ENCODE results near the gene NUB1. TPM values are rescaled to one million over a fixed set of nuclear protein-coding genes. Genes with fewer than 3 reads are reported as not detected.

Gene NUB1
- total and polyA plus RNA-seq, 5 donors from 2014 or later = 51.0 to 65.2 (median 53.8) TPM

DNA sequence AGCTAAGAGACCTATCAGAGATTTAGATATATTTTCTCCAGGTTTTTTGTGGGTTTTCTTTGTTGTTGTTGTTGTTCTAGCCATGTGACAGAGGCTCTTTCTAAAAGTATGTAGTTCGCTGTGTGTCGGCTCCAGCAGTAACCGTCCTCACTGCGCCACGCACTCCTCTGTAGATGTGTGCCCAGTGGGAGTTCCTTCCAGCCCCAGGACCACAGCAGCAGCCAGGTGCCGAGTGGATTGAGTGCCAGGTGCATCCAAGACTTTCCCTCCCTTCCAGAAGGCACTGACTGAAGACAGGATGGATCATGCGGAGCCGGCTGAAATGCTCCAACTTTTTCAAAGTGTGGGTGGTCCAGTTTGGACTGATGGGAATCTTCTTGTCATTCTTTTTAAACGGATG, 36.4 kb downstream of the NUB1 start:
- H3K4me1 ChIP-seq (ENCODE audit: control insufficient read depth, insufficient read depth, low read length, poor library complexity, severe bottlenecking) = peaks cover 19% of the 10 kb centered on the region
- peaks cover 9% of the 10 kb centered on the region for H3K36me3 Mint-ChIP-seq
- H3K27ac Mint-ChIP-seq = no peak overlapping the region

DNA sequence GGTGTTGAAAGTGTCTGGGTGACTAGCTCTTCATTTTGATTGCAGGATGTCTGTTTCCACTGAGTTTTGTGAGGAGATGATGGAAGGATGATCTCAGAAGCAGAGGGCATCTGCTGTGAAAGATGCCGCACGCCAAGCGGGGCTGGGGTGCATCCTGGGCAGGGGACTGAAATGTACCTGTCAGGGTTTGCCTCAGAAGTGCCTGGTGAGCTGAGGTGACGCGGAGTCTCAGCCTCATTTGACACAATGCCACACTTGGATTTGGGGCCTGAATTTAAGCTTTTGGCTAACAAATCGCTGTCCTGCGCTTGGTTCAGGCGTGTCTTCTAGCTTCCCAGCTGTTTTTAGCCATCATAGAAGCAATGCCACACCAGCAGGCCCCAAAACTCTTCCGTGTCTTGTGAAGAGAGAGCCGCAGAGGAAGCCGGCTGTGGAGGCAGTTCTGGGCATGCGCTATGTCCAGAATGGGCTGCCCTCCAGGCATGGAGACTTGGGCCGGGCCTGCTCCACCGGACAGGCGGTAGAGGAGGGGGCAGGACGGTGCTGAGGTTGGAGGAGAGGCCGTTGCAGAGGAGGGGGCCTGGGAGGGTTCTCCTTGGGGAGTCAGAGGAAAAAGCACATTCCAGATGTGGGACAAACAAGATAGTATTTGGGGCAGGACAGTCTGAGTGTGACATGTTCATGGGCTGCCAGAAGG, 37.0 kb downstream of the NUB1 start:
- peaks cover 19% of the 10 kb centered on the region for H3K4me1 ChIP-seq (ENCODE audit: control insufficient read depth, insufficient read depth, low read length, poor library complexity, severe bottlenecking)
- Mint-ChIP-seq H3K27me3 (peaks cover 18% of the 10 kb centered on the region), H3K27ac (no peak overlapping the region), H3K4me1 (peaks cover 0 to 12% (median 6%) of the 10 kb centered on the region in 4 donors), H3K9me3 (no peaks in the 10 kb centered on the region), H3K4me3 (peak overlapping the region in 2 of 4 donors; percentile 42 to 50), H3K36me3 (peaks cover 9% of the 10 kb centered on the region)
- no peak overlapping the region for H3K4me3 ChIP-seq (ENCODE audit: low read depth, low read length)
- H3K36me3 ChIP-seq (ENCODE audit: control insufficient read depth, insufficient read depth, low read length) = peaks cover 40% of the 10 kb centered on the region
- H3K27ac ChIP-seq (ENCODE audit: insufficient read depth, low read length, poor library complexity, severe bottlenecking) = no peak overlapping the region
- no peak for ATAC-seq (ENCODE audit: low read depth in 2 of 2)
- H3K27me3 ChIP-seq (ENCODE audit: control insufficient read depth, insufficient read depth, low read length) = peaks cover 7% of the 10 kb centered on the region
- no peaks in the 10 kb centered on the region for H3K9me3 ChIP-seq (ENCODE audit: control insufficient read depth in 2 of 2, low read length in 2 of 2)
- DNase-seq = no peak

More for the DNA sequence above, 36.4 kb downstream of the NUB1 start:
- no peak for DNase-seq
- Histone ChIP-seq H3K9me3 (ENCODE audit: control insufficient read depth in 2 of 2, low read length in 2 of 2) (no peaks in the 10 kb centered on the region), H3K27me3 (ENCODE audit: control insufficient read depth, insufficient read depth, low read length) (peaks cover 7% of the 10 kb centered on the region), H3K36me3 (ENCODE audit: control insufficient read depth, insufficient read depth, low read length) (peaks cover 46% of the 10 kb centered on the region), H3K4me3 (ENCODE audit: low read depth, low read length) (no peak overlapping the region), H3K27ac (ENCODE audit: insufficient read depth, low read length, poor library complexity, severe bottlenecking) (no peak overlapping the region)
- H3K27me3 Mint-ChIP-seq = peaks cover 12% of the 10 kb centered on the region
- no peaks in the 10 kb centered on the region for H3K9me3 Mint-ChIP-seq
- ATAC-seq (ENCODE audit: low read depth in 2 of 2) = no peak
- H3K4me1 Mint-ChIP-seq = peaks cover 0 to 12% (median 6%) of the 10 kb centered on the region in 4 donors
- no peak overlapping the region for H3K4me3 Mint-ChIP-seq

DNA sequence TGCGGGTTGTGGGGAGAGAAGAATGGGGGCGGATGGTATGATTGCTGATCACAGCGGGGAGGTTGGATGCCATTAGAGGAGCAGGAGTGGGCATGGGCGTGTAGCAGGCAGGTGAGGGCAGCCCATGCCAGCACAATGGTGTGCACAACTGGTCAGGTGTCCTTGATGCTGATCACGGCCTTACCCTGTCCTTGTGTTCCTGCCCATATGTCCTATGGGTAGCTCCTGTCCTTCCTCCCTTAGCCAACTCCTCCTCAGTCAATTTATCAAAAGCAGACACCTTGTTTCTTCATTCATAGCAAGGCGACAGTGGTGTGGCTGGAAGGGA, 37.5 kb downstream of the NUB1 start:
- DNase-seq (no peak), ATAC-seq (ENCODE audit: low read depth in 2 of 2) (no peak)
- Mint-ChIP-seq H3K27me3 (peaks cover 21% of the 10 kb centered on the region), H3K4me3 (peak overlapping the region in 2 of 4 donors; percentile 44 to 50), H3K4me1 (peaks cover 0 to 12% (median 6%) of the 10 kb centered on the region in 4 donors), H3K27ac (no peak overlapping the region), H3K9me3 (no peaks in the 10 kb centered on the region), H3K36me3 (peaks cover 10% of the 10 kb centered on the region)
- peaks cover 35% of the 10 kb centered on the region for H3K36me3 ChIP-seq (ENCODE audit: control insufficient read depth, insufficient read depth, low read length)
- H3K4me3 ChIP-seq (ENCODE audit: low read depth, low read length) = no peak overlapping the region
- peaks cover 11% of the 10 kb centered on the region for H3K27me3 ChIP-seq (ENCODE audit: control insufficient read depth, insufficient read depth, low read length)
- no peak overlapping the region for H3K27ac ChIP-seq (ENCODE audit: insufficient read depth, low read length, poor library complexity, severe bottlenecking)
- peaks cover 19% of the 10 kb centered on the region for H3K4me1 ChIP-seq (ENCODE audit: control insufficient read depth, insufficient read depth, low read length, poor library complexity, severe bottlenecking)
- H3K9me3 ChIP-seq (ENCODE audit: control insufficient read depth in 2 of 2, low read length in 2 of 2) = no peaks in the 10 kb centered on the region

DNA sequence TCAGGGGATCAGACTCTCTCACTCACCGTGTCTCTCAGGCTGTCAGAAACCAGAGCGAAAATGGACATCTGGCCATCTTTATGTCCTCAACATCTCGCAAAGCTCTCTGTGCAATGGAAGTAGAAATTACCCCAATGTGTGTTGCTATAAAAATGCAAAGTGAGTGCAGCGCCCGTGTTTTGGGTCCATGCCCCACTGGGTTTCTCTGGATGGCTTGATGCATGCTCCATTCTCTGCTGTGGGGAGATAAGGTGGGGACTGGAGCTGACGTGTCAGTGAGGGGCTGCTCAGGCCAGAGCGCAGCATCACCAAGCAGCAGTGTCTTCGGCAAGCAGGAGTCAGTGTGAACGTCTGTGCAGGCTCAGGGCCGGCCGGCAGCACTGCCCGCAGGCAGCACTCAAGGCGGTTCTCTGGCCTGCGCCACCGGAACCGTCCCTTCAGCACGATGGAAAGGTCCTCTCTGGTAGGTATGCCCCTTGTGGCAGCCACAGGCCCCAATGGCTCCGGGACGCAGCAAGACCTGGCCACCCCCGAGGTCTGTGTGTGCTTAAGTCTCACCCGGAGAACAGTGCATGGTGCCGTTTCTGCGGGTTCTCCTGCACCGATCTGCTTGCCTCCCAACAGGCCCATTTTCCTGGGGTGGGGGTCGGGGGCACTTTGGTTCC, 38.1 kb downstream of the NUB1 start:
- H3K4me3 Mint-ChIP-seq = peak overlapping the region in 1 of 4 donors; percentile 44

DNA sequence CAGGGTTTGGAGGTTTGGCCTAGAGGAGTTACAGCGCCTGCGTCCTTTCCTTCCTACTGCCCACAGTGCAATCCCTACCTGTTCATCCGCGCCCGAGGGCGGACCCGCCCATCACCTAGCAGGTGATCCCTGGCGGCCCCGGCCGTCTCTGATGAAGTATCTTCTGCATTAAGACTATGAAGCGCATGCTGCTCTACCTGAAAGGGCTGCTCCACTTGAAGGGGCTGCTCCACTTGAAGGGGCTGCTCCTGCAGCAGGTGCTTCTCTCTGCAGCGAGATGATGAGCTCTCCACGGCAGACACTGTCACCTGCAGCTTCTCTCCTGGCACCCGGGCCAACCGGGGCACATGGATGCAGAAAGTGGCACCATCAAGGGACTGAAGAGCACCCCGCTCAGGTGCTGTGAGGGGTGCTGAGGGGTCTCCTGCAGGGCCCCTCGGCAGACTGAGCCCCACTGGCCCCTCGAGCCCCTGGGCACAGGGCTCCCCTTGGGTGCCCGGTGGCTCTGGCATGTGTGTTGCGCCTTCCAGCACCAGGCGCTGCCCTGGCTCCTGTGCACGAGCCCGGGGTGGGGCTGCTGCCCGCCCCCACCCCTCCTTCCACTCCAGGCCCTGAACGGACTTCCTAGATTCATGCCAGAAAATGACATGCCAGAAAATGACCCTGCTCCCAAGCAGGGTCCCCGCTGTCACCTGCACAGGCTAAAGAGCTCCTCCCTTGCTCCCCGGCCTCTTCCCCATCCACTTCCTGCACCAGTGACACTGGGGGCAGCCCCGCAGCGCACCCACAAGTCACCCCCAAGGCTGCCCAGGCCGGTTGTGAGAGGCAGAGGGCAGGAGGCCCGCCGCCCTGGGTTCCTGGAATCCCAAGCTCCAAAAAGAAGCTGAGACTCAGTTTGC, 38.8 kb downstream of the NUB1 start:
- H3K4me1 Mint-ChIP-seq = peaks cover 0 to 12% (median 6%) of the 10 kb centered on the region in 4 donors
- H3K36me3 ChIP-seq (ENCODE audit: control insufficient read depth, insufficient read depth, low read length) = peaks cover 28% of the 10 kb centered on the region
- H3K4me3 Mint-ChIP-seq = peak overlapping the region in 2 of 4 donors; percentile 31 to 52
- H3K27me3 Mint-ChIP-seq = peaks cover 27% of the 10 kb centered on the region
- H3K36me3 Mint-ChIP-seq = peaks cover 14% of the 10 kb centered on the region
- DNase-seq (no peak), ATAC-seq (ENCODE audit: low read depth in 2 of 2) (no peak)
- no peak overlapping the region for H3K27ac ChIP-seq (ENCODE audit: insufficient read depth, low read length, poor library complexity, severe bottlenecking)
- H3K27ac Mint-ChIP-seq = no peak overlapping the region
- H3K27me3 ChIP-seq (ENCODE audit: control insufficient read depth, insufficient read depth, low read length) = peaks cover 11% of the 10 kb centered on the region
- H3K4me1 ChIP-seq (ENCODE audit: control insufficient read depth, insufficient read depth, low read length, poor library complexity, severe bottlenecking) = peaks cover 19% of the 10 kb centered on the region
- H3K9me3 Mint-ChIP-seq = no peaks in the 10 kb centered on the region
- H3K9me3 ChIP-seq (ENCODE audit: control insufficient read depth in 2 of 2, low read length in 2 of 2) = no peaks in the 10 kb centered on the region
- no peak overlapping the region for H3K4me3 ChIP-seq (ENCODE audit: low read depth, low read length)

More for the DNA sequence above, 38.1 kb downstream of the NUB1 start:
- H3K27me3 ChIP-seq (ENCODE audit: control insufficient read depth, insufficient read depth, low read length) = peaks cover 11% of the 10 kb centered on the region
- peaks cover 19% of the 10 kb centered on the region for H3K4me1 ChIP-seq (ENCODE audit: control insufficient read depth, insufficient read depth, low read length, poor library complexity, severe bottlenecking)
- Mint-ChIP-seq H3K9me3 (no peaks in the 10 kb centered on the region), H3K4me1 (peaks cover 0 to 12% (median 6%) of the 10 kb centered on the region in 4 donors), H3K27ac (peak overlapping the region in 1 of 3 donors; percentile 42), H3K27me3 (peaks cover 26% of the 10 kb centered on the region), H3K36me3 (peaks cover 14% of the 10 kb centered on the region)
- DNase-seq (no peak), ATAC-seq (ENCODE audit: low read depth in 2 of 2) (no peak)
- peaks cover 30% of the 10 kb centered on the region for H3K36me3 ChIP-seq (ENCODE audit: control insufficient read depth, insufficient read depth, low read length)
- no peak overlapping the region for H3K4me3 ChIP-seq (ENCODE audit: low read depth, low read length)
- no peak overlapping the region for H3K27ac ChIP-seq (ENCODE audit: insufficient read depth, low read length, poor library complexity, severe bottlenecking)
- no peaks in the 10 kb centered on the region for H3K9me3 ChIP-seq (ENCODE audit: control insufficient read depth in 2 of 2, low read length in 2 of 2)

DNA sequence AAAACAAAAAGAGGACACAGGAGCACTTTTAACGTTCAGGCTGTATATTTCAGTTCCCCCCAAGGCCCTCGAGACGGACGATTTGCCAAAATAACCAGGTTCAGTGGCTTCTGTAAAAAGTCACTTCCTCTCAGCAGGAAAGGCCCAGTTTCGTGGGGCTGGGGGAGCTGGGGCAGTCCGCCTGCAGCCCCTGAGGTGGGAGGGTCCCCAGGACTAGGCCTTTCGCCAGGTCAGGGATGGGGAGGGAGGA, 39.4 kb downstream of the NUB1 start:
- no peak overlapping the region for H3K27ac ChIP-seq (ENCODE audit: insufficient read depth, low read length, poor library complexity, severe bottlenecking)
- DNase-seq = no peak
- no peak overlapping the region for H3K27ac Mint-ChIP-seq
- H3K36me3 ChIP-seq (ENCODE audit: control insufficient read depth, insufficient read depth, low read length) = peaks cover 22% of the 10 kb centered on the region
- H3K4me1 Mint-ChIP-seq = peaks cover 0 to 12% (median 6%) of the 10 kb centered on the region in 4 donors
- peaks cover 27% of the 10 kb centered on the region for H3K27me3 Mint-ChIP-seq
- H3K27me3 ChIP-seq (ENCODE audit: control insufficient read depth, insufficient read depth, low read length) = peaks cover 11% of the 10 kb centered on the region
- no peak overlapping the region for H3K4me3 ChIP-seq (ENCODE audit: low read depth, low read length)
- ATAC-seq (ENCODE audit: low read depth in 2 of 2) = no peak
- peak overlapping the region in 2 of 4 donors; percentile 31 to 52 for H3K4me3 Mint-ChIP-seq
- peaks cover 14% of the 10 kb centered on the region for H3K36me3 Mint-ChIP-seq
- H3K9me3 Mint-ChIP-seq = no peaks in the 10 kb centered on the region
- H3K9me3 ChIP-seq (ENCODE audit: control insufficient read depth in 2 of 2, low read length in 2 of 2) = no peaks in the 10 kb centered on the region
- peaks cover 19% of the 10 kb centered on the region for H3K4me1 ChIP-seq (ENCODE audit: control insufficient read depth, insufficient read depth, low read length, poor library complexity, severe bottlenecking)

DNA sequence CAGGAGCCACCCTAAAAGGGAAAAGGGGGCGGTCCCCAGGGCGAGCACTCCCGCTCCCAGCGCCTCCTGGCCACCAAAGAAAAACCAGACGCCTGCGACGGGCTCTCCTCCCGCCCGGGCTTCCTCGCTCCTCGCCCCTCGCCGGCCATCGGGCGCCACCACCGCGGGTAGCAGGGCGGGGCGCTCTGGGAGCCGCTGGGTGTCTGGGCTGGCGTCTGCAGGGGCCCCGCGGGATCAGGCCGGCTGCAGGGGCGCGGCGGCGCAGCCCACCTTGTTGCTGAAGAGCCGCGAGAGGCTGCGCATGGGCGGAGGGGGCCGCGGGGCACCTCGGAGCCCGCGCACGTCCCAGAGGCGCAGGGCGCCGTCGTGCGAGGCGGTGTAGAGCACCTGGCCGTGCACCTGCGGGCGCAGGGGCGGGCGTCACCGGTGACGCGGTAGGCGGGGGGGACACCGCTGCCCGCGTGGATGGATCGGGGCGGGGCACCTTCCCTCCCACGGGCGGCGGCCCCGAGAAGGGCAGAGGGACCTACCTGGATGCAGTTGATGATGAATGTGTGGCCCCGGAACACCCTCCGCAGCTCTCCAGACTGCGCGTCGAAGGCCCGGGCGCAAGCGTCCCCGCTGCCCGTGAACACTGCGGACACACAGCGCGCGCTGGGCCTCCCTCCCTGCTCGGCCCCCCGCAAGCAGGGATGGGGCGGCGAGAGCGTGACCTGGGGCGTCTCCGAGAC, 39.9 kb downstream of the NUB1 start:
- H3K27ac Mint-ChIP-seq = no peak overlapping the region
- peaks cover 0 to 12% (median 6%) of the 10 kb centered on the region in 4 donors for H3K4me1 Mint-ChIP-seq

More for the DNA sequence above, 39.9 kb downstream of the NUB1 start:
- peak; percentile 10 to 33 (median 32) for DNase-seq
- Histone ChIP-seq H3K9me3 (ENCODE audit: control insufficient read depth in 2 of 2, low read length in 2 of 2) (no peaks in the 10 kb centered on the region), H3K4me1 (ENCODE audit: control insufficient read depth, insufficient read depth, low read length, poor library complexity, severe bottlenecking) (peaks cover 19% of the 10 kb centered on the region), H3K27ac (ENCODE audit: insufficient read depth, low read length, poor library complexity, severe bottlenecking) (no peak overlapping the region), H3K27me3 (ENCODE audit: control insufficient read depth, insufficient read depth, low read length) (peaks cover 11% of the 10 kb centered on the region), H3K4me3 (ENCODE audit: low read depth, low read length) (no peak overlapping the region), H3K36me3 (ENCODE audit: control insufficient read depth, insufficient read depth, low read length) (peaks cover 17% of the 10 kb centered on the region)
- no peak overlapping the region for H3K4me3 Mint-ChIP-seq
- H3K9me3 Mint-ChIP-seq = no peaks in the 10 kb centered on the region
- peaks cover 14% of the 10 kb centered on the region for H3K36me3 Mint-ChIP-seq
- peaks cover 27% of the 10 kb centered on the region for H3K27me3 Mint-ChIP-seq
- ATAC-seq (ENCODE audit: low read depth in 2 of 2) = peak; percentile 49 to 50
